H4 (cell line): Measurements from ENCODE around the gene PLIN5. TPM values are rescaled to one million over a fixed set of nuclear protein-coding genes. Genes with fewer than 3 reads are reported as not detected.

Experiments used
- DNase-seq: peaks from one replicate; pipeline ENCODE4 v3.0.0-alpha.2; 2015; ENCODE audit warnings: low spot score
- total RNA-seq: library from RNA; depleted of rRNA; stranded (reverse); fragments of >200 nt; shearing (Covaris generic); gene quantifications from 2 replicates; pipeline ENCODE4 v1.2.3, GENCODE V29; 2014; rRNA removed

PLIN5 gene, protein sequence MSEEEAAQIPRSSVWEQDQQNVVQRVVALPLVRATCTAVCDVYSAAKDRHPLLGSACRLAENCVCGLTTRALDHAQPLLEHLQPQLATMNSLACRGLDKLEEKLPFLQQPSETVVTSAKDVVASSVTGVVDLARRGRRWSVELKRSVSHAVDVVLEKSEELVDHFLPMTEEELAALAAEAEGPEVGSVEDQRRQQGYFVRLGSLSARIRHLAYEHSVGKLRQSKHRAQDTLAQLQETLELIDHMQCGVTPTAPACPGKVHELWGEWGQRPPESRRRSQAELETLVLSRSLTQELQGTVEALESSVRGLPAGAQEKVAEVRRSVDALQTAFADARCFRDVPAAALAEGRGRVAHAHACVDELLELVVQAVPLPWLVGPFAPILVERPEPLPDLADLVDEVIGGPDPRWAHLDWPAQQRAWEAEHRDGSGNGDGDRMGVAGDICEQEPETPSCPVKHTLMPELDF
- total RNA-seq = 0.25 TPM in 1 of 2 replicates, not detected in the other

DNA sequence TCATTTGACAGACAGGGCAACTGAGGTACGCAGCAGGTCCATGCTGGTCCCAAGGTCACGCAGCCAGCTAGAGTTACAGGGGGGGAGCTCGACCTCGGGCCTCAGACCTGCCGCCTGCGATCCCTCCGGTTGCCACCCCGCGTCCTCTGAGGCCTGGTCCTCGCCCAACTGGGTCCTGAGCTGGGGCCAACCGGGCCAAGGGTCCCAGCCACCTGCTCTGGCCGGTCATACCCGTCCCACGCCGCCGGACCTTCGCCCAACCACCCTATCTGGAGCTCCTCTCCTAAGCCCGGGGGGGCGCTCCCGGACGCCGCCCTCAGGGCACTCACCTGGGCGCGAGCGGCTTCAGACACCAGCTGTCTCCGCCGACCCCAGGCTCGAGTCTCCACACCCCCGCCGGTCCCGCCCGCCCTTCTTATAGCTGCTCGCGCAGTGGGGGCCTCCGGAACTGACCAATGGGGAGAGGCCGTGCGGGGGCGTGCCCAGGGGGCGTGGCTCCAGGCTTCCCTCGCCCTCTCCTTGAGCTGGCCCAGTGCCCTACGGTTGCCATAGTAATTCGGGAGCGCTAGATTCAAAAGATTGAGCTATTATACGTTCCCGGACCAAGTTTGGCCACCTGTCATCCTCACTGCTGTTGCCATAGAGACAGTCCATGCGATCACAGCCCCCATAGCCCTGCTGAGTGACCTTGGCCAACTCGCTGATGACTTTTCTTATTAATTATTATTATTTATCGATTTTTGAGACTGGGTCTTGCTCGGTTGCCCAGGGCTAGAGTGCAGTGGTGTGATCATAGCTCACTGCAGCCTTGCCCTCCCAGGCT is at the start of gene PLIN5:
PLIN5 (minus strand) TSS at position 389 of the 823 bp plus-strand sequence. CDS start 1,150 bp downstream, outside the sequence.
- DNase-seq = no peak

- DNase-seq = no peak
These were observed 49.1 kb upstream of the PLIN5 start for GRCh38 chr19:4583961-4584669.

DNA sequence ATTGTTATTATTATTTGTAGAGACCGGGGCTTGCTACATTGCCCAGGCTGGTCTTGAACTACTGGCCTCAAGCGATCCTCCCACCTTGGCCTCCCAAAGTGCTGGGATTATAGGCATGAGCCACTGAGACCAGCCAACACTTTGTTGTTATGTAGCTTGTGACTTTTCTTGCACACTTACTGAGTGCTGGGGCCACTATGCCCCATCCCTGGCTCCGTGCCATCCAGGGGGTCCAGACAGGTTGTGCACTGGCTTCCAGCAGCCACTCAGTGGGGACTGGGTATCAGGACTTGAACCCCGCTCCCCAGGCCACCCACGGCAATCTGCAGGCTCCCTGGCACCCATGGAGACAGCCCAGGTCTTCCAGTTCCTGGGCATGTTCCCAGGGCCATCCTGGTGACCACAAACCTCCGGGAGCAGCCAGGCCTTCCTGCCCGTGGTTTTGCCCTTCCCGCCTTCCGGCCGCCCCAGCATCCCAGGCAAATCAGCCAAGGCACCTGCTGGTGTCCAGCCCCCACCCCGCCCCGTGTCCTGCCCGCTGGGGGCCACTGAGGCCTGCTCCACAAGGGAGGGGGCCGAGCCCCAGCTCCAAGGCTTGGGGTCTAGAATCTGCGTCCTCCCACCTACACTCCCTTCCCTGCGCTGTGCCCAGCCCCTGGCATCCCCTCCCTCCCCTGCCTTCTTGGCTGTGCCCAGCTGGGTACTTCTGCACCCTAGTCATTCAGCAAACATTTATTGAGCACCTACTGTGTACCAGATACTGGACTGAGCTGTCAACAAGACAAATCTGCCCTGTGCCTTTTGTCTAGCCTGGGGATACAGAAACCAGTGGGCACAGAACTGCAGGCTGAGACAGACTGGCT is 48.2 kb upstream of the PLIN5 start:
- DNase-seq = peak; percentile 75

DNA sequence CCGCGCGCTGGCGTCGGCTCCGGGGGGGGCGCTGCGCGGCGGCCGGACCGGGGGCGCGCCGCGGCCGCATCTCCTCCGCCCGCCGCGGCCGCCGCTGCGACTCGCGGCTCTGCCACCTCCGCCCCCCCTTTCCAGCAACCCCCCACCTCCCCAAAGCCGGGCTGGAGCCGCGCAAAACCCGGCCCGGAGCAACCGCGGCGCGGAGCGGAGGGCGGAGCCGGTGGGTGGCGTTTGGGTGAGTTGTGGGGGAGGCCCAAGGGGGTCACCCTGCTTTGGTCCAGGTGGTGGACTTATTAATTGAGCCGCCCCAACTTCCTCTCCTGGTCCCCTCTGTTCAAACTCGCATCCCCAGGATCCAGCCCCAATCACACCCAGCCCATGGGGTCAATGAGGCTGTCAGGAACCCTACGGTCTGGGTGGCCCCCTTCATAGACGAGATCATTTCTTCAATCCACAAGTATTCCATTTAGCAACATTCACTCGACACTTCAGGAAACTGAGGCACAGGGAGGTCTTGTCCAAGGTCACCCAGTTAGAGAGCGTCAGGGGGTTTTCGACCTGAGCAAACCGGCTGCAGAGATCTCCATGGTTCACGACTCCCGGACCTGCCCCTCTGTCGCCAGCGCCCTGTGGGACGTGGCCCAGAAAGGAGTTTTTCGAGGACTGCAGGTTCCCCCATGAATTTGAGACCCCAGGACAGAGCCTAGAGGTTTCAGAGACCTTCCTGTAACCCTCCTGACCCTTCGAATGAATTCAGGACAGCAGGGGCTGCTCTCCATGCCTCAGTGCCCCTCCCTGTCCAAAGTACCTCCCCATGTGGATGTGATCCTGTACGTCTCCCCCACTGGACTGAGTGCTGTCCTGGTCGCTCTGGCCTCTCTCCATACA is 46.9 kb upstream of the PLIN5 start:
- no peak for DNase-seq

GRCh38 chr19:4580961-4581665 is 46.1 kb upstream of the PLIN5 start:
- no peak for DNase-seq

- no peak for DNase-seq
These were observed 45.2 kb upstream of the PLIN5 start for GRCh38 chr19:4580021-4580901.

GRCh38 chr19:4579389-4579788 is 44.4 kb upstream of the PLIN5 start:
- no peak for DNase-seq

GRCh38 chr19:4578552-4579248 is 43.7 kb upstream of the PLIN5 start:
- DNase-seq = no peak

DNA sequence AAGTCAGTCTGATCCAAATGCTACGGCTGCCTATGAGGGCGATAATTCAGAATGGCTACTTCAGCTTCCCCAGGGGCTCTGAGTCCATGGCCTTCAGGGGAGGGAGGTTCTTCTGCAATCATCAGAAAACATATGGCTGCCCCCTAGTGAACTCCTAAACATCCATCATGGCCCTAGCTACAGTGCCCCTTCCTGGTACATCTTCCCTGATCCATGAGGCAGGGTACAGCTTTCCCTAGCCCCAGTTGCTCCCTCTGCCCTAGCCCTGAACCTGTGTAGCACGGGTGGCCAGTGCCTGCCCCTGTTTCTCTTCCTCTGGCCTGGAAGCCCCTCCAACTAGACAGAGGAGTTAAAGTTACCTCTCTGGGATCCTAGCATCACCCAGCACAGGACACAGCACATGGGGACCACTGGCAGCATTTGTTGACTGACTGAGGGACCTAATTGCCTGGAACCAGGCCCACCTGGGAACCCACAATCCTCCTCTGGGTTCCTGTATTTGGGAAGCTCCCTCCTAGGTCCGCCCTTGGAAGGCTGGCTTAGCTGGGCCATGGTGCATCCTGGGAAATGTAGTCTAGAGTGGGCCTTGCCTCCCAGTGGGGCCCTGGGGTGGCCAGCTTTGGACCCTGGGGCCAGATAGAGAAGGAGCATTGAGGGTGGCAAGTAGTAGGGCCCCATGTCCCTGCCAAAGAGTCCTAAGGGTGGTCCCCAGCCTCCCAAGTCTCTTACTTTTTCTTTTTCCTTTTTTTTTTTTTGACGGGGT is 42.2 kb upstream of the PLIN5 start:
- DNase-seq = peak; percentile 47

GRCh38 chr19:4576016-4576933 is 41.3 kb upstream of the PLIN5 start:
- DNase-seq = peak; percentile 39

DNA sequence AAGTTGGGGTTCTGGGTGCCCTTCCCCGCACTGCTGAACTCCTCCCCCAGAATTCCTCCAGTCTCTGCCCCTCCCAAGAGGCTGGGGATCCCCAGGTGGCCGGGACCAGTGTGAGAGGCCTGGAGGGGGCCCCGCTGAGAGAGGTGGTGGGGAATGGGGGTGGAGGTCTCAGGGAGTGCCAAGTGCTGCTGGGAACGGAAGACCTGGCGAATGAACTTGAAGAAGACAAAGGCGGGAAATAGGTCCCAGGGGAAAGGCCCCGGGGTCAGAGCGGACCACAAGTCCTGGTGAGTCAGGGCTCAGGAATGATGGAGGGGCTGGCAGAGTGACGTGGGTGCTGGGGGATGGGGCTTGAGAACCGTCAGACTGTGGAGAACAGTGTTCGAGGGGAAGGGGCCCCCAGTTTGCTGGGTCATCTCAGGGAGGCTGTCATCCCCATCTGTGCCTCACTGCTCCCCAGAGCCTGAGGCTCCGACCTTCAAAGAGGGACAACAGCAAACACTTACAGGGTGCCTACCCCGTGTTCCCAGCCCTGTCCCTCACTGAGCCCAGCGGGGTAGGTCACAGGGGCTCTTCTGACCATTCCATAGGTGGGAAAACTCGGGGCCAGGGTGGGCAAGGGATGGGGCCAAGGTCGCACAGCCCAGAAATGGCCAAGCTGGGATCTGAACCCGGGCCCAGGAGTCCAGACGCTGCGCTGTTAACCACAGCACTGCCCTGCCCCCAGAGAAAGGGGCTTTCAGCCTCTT is 40.4 kb upstream of the PLIN5 start:
- peak; percentile 85 for DNase-seq

- DNase-seq = no peak
These were observed 38.7 kb upstream of the PLIN5 start for GRCh38 chr19:4573682-4574081.

DNA sequence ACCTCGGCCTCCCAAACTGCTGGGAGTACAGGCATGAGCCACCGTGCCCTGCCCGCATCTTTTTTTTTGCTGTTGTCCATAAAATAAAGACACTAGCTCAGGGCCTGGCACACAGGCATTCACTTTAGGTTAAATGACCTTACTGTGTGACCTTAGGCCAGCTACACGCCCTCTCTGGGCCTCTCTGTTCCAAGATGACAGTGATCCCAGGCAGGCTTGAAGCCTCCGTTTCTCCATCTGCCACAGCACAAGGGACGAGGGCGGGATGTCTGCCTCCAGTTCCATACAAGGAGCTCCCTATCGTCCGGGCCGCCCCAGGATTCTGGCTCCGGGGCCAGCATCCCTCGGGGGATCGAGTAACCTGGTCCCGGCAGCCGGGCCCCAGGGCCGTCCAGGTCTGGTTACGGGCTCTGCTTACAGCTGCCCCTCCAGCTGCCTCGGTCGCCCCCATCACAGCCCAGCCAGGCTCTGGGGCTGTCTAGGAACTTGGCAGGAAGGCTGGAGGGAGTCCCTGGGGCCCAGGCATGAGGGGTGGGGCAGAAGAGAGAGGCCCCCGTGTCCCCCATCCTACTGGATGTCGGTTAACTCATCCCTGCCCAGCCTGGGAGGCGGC is 36.4 kb upstream of the PLIN5 start:
- no peak for DNase-seq

DNA sequence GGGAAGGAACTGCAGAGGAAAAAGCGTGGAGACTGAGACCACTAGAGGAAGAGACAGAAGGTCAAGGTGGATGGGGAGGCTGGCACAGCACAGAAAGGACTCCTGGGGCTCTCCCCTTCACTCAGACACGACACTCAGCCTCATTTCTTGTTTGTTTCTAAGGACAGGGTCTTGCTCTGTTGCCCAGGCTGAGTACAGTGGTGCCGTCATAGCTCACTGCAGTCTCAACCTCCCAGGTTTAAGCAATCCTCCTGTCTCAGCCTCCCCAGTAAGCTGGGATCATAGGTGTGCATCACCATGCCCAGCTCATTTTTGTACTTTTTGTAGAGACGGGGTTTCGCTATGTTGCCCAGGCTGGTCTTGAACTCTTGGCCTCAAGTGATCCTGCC is 35.9 kb upstream of the PLIN5 start:
- DNase-seq = no peak

DNA sequence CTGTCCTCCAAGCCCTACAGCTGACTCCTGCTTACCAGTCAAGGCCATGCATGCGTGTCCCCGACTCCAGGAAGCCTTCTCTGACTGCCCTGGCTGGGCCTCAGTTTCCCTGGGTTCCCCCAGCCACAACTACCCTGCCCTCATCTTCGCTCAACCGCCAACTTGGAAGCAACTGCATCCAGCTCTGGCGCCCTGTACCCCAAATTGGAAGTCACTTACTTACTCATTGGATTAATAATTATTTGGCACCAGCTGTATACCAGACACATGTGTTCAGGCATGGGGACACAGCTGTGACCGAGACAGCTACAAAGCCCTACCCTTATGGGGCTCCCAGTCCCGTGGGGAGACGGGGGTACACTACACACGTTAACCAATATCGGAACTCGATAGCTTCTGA is 35.4 kb upstream of the PLIN5 start:
- DNase-seq = no peak
